Endothelial cell of umbilical vein (primary cell): ENCODE results near the gene AFF1.

Source experiments
- MYC ChIP-seq: IDR thresholded peaks from one replicate; pipeline ENCODE4 v1.6.1; 2011; ENCODE audit warnings: mild to moderate bottlenecking, low read depth, low read length
- POLR2A ChIP-seq: IDR thresholded peaks from 2 replicates; pipeline ENCODE4 v1.6.1; 2012; ENCODE audit warnings: low read depth, mild to moderate bottlenecking, control low read depth, low read length
- POLR2AphosphoS5 ChIP-seq: IDR thresholded peaks from 2 replicates; pipeline ENCODE4 v1.6.1; 2012; ENCODE audit warnings: low read depth, mild to moderate bottlenecking, control low read depth, low read length, moderate library complexity; ENCODE audit not compliant: insufficient read depth
- TF ChIP-seq, protein P1 (sequence below), 2 donors: IDR thresholded peaks; 1 replicate in 1 of 2; 2 replicates in 1 of 2; pipeline ENCODE4 v1.5.1; 2011; ENCODE audit warnings: low read length in 2 of 2, mild to moderate bottlenecking in 2 of 2, moderate library complexity in 2 of 2, control low read depth in 1 of 2, inconsistent platforms in 1 of 2, low read depth in 1 of 2; ENCODE audit not compliant: insufficient read depth in 1 of 2; ENCODE audit errors: extremely low read depth in 1 of 2

DNA sequence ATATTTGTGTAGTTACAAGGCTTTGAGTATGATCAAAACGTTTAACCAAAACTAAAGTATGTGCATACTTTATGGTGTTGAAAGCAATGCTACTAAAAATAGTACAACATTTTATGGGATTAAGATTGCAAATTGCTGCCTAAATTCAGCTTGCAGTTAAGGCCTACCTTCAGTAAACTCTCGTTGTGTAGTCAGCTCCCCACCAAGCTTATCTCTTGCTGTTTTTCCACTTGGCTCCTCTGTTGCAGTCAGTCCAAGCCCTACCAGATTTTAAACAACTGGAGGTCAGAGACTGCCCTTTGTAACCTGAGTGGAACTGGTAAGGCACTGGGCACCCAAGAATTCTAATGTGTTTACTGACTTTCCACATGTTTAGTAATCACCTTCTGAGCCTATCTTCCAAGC is 25.7 kb downstream of the AFF1 start:
- TF ChIP-seq, protein P1, sequence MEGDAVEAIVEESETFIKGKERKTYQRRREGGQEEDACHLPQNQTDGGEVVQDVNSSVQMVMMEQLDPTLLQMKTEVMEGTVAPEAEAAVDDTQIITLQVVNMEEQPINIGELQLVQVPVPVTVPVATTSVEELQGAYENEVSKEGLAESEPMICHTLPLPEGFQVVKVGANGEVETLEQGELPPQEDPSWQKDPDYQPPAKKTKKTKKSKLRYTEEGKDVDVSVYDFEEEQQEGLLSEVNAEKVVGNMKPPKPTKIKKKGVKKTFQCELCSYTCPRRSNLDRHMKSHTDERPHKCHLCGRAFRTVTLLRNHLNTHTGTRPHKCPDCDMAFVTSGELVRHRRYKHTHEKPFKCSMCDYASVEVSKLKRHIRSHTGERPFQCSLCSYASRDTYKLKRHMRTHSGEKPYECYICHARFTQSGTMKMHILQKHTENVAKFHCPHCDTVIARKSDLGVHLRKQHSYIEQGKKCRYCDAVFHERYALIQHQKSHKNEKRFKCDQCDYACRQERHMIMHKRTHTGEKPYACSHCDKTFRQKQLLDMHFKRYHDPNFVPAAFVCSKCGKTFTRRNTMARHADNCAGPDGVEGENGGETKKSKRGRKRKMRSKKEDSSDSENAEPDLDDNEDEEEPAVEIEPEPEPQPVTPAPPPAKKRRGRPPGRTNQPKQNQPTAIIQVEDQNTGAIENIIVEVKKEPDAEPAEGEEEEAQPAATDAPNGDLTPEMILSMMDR (IDR thresholded peaks at IDR 0.05; ENCODE audit: extremely low read depth in 1 of 2, insufficient read depth in 1 of 2, low read depth in 1 of 2, low read length in 2 of 2) = no peak
- no peak for TF ChIP-seq POLR2AphosphoS5
- no peak for TF ChIP-seq MYC
- no peak for TF ChIP-seq POLR2A
